ENCODE measurements around the gene PTPN2.

DNA sequence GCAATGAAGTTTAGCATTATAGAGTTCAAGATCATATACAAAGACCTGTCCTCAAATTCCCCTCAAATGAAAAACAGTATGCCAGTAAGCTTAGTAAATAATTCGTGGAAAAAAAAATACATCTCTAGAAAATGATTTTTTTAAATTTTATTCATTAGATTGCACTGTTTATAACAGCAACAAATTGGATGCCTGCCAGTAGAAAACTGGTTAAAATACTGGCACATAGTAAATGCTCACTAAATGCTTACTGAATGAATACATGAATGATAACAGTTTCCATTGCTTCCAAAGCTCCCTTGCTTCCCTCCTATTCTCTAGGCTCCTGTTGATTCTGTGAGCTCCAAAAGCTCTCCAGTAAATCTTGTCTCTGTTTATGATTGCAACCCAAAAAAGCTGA, 38.2 kb upstream of the PTPN2 start:
- TF ChIP-seq, protein P1, sequence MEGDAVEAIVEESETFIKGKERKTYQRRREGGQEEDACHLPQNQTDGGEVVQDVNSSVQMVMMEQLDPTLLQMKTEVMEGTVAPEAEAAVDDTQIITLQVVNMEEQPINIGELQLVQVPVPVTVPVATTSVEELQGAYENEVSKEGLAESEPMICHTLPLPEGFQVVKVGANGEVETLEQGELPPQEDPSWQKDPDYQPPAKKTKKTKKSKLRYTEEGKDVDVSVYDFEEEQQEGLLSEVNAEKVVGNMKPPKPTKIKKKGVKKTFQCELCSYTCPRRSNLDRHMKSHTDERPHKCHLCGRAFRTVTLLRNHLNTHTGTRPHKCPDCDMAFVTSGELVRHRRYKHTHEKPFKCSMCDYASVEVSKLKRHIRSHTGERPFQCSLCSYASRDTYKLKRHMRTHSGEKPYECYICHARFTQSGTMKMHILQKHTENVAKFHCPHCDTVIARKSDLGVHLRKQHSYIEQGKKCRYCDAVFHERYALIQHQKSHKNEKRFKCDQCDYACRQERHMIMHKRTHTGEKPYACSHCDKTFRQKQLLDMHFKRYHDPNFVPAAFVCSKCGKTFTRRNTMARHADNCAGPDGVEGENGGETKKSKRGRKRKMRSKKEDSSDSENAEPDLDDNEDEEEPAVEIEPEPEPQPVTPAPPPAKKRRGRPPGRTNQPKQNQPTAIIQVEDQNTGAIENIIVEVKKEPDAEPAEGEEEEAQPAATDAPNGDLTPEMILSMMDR (IDR thresholded peaks at IDR 0.05 in 4 of 5, conservative IDR thresholded peaks at IDR 0.05 in 1 of 5), result no peak
- TF ChIP-seq POLR2A (IDR thresholded peaks at IDR 0.05), result no peak
